Adrenal gland (tissue), 5 donors: ENCODE data around the gene SPEM2.

Source experiments
- POLR2A ChIP-seq, 2 donors: fragments of 450-650 bp; IDR thresholded peaks; one replicate each; pipeline ENCODE4 v1.6.1; 2017; ENCODE audit warnings: antibody characterized with exemption in 2 of 2, mild to moderate bottlenecking in 2 of 2, moderate library complexity in 1 of 2
- TF ChIP-seq, protein P1 (sequence below), 6 experiments: fragments of 450-650 bp in 4 of 6; fragments of 200-600 bp in 2 of 6; sonication (generic) in 1 of 6; IDR thresholded peaks; 1 replicate in 5 of 6; 2 replicates in 1 of 6; pipeline versions ENCODE4 v1.5.1 to v1.8.0; 2016 to 2021; ENCODE audit warnings: antibody characterized with exemption in 6 of 6, mild to moderate bottlenecking in 2 of 6, moderate library complexity in 1 of 6
- donor health status: DM: no; HTN: no; CAD: no.

GRCh38 chr17:7426203-7426863 is 917 bp downstream of the SPEM2 start:
- TF ChIP-seq, protein P1, sequence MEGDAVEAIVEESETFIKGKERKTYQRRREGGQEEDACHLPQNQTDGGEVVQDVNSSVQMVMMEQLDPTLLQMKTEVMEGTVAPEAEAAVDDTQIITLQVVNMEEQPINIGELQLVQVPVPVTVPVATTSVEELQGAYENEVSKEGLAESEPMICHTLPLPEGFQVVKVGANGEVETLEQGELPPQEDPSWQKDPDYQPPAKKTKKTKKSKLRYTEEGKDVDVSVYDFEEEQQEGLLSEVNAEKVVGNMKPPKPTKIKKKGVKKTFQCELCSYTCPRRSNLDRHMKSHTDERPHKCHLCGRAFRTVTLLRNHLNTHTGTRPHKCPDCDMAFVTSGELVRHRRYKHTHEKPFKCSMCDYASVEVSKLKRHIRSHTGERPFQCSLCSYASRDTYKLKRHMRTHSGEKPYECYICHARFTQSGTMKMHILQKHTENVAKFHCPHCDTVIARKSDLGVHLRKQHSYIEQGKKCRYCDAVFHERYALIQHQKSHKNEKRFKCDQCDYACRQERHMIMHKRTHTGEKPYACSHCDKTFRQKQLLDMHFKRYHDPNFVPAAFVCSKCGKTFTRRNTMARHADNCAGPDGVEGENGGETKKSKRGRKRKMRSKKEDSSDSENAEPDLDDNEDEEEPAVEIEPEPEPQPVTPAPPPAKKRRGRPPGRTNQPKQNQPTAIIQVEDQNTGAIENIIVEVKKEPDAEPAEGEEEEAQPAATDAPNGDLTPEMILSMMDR (IDR thresholded peaks at IDR 0.05): no peak
- TF ChIP-seq POLR2A (IDR thresholded peaks at IDR 0.05): no peak
